Ishikawa (cell line): ENCODE results near the gene URGCP.

Experiments
- CEBPB ChIP-seq: IDR thresholded peaks from 2 replicates; pipeline ENCODE4 v1.6.1; 2012
- CREB1 ChIP-seq: IDR thresholded peaks from 2 replicates; pipeline ENCODE4 v1.6.1; 2012; ENCODE audit warnings: low read depth
- EGR1 ChIP-seq: IDR thresholded peaks from 2 replicates; pipeline ENCODE4 v1.6.1; 2012
- EP300 ChIP-seq: IDR thresholded peaks from 2 replicates; pipeline ENCODE4 v1.6.1; 2012; ENCODE audit warnings: borderline replicate concordance
- FOXM1 ChIP-seq: IDR thresholded peaks from 2 replicates; pipeline ENCODE4 v1.6.1; 2012; ENCODE audit warnings: low read depth, borderline replicate concordance
- MAX ChIP-seq: IDR thresholded peaks from 2 replicates; pipeline ENCODE4 v1.6.1; 2012
- NFIC ChIP-seq: IDR thresholded peaks from 2 replicates; pipeline ENCODE4 v1.6.1; 2012
- RAD21 ChIP-seq: IDR thresholded peaks from 2 replicates; pipeline ENCODE4 v1.6.1; 2012; ENCODE audit warnings: low read depth
- REST ChIP-seq: IDR thresholded peaks from 2 replicates; pipeline ENCODE4 v1.6.1; 2012; ENCODE audit warnings: low read depth, mild to moderate bottlenecking
- TAF1 ChIP-seq: IDR thresholded peaks from 2 replicates; pipeline ENCODE4 v1.6.1; 2012; ENCODE audit warnings: low read depth, mild to moderate bottlenecking
- TCF12 ChIP-seq: IDR thresholded peaks from 2 replicates; pipeline ENCODE4 v1.6.1; 2012; ENCODE audit warnings: low read depth
- TEAD4 ChIP-seq: IDR thresholded peaks from 2 replicates; pipeline ENCODE4 v1.6.1; 2012
- USF1 ChIP-seq: IDR thresholded peaks from 2 replicates; pipeline ENCODE4 v1.6.1; 2012
- YY1 ChIP-seq: IDR thresholded peaks from 2 replicates; pipeline ENCODE4 v1.6.1; 2012; ENCODE audit warnings: low read depth

GRCh38 chr7:43868681-43869005 is 37.8 kb downstream of the URGCP start:
- TF ChIP-seq CEBPB: no peak
- peak; percentile 42 for TF ChIP-seq MAX
- no peak for TF ChIP-seq TAF1
- no peak for TF ChIP-seq YY1
- TF ChIP-seq RAD21: no peak
- no peak for TF ChIP-seq CREB1
- no peak for TF ChIP-seq FOXM1
- TF ChIP-seq NFIC: no peak
- TF ChIP-seq EP300: no peak
- no peak for TF ChIP-seq USF1
- TF ChIP-seq TEAD4: no peak
- TF ChIP-seq TCF12: no peak
- no peak for TF ChIP-seq REST
- no peak for TF ChIP-seq EGR1
